WTC11 (cell line): Measurements from ENCODE around the gene MBOAT2. TPM values are rescaled to one million over a fixed set of nuclear protein-coding genes. Genes with fewer than 3 reads are reported as not detected.

Source experiments
- ATAC-seq: fragments of 200-7000 bp; cut with Tn5 transposase; 2 replicates; pipeline ENCODE4 v1.10.0; 2021; ENCODE audit warnings: mild to moderate bottlenecking, moderate library complexity
- CTCF ChIA-PET: fragments of 300-600 bp; sonication (Branson Sonifier 250); formaldehyde crosslinking; loops from one replicate; lab custom pipeline; 2021; ENCODE audit warnings: antibody characterized with exemption; lab: Charles Lee
- POLR2A ChIA-PET: fragments of 350-600 bp; sonication (Branson Sonifier 250); formaldehyde crosslinking; loops from one replicate; lab custom pipeline; 2021; ENCODE audit warnings: antibody characterized with exemption; lab: Charles Lee
- DNase-seq: peaks from one replicate; pipeline ENCODE4 v3.0.0; 2021; ENCODE audit warnings: low spot score
- H3K27ac Mint-ChIP-seq: 2 replicates; pipeline ENCODE4 v1.8.0; 2021; ENCODE audit warnings: mixed read lengths
- H3K27me3 Mint-ChIP-seq: 2 replicates; pipeline ENCODE4 v1.8.0; 2021; ENCODE audit warnings: low read depth, mild to moderate bottlenecking, moderate library complexity, mixed read lengths
- H3K36me3 Mint-ChIP-seq: 2 replicates; pipeline ENCODE4 v1.8.0; 2021; ENCODE audit warnings: mixed read lengths
- H3K4me1 Mint-ChIP-seq: 2 replicates; pipeline ENCODE4 v1.8.0; 2022; ENCODE audit warnings: mixed read lengths
- H3K4me3 Mint-ChIP-seq: 2 replicates; pipeline ENCODE4 v1.8.0; 2021; ENCODE audit warnings: mild to moderate bottlenecking, moderate library complexity, mixed read lengths
- H3K9me3 Mint-ChIP-seq: 2 replicates; pipeline ENCODE4 v1.8.0; 2021; ENCODE audit warnings: mixed read lengths
- AR ChIP-seq: fragments of 250-450 bp; sonication (Bioruptor Pico); IDR thresholded peaks from 2 replicates; pipeline ENCODE4 v1.9.0; 2021; ENCODE audit warnings: mild to moderate bottlenecking
- E2F4 ChIP-seq: sonication (generic); formaldehyde crosslinking; IDR thresholded peaks from 2 replicates; pipeline ENCODE4 v1.8.1; 2022; ENCODE audit warnings: low read depth, mild to moderate bottlenecking, moderate library complexity, missing genetic modification reagents, borderline replicate concordance
- ELF4 ChIP-seq: sonication (generic); formaldehyde crosslinking; IDR thresholded peaks from 2 replicates; pipeline ENCODE4 v1.8.1; 2022; ENCODE audit warnings: low read depth, mild to moderate bottlenecking, moderate library complexity, missing genetic modification reagents
- EMX1 ChIP-seq: fragments of 250-450 bp; sonication (Bioruptor Pico); IDR thresholded peaks from 2 replicates; pipeline ENCODE4 v1.8.0; 2021; ENCODE audit warnings: mild to moderate bottlenecking
- ERG ChIP-seq: fragments of 250-450 bp; sonication (Bioruptor Pico); IDR thresholded peaks from 2 replicates; pipeline ENCODE4 v1.8.0; 2021; ENCODE audit warnings: mild to moderate bottlenecking
- FOXP1 ChIP-seq: sonication (generic); formaldehyde crosslinking; IDR thresholded peaks from 2 replicates; pipeline ENCODE4 v1.8.0; 2022; ENCODE audit warnings: missing genetic modification reagents, mild to moderate bottlenecking, moderate library complexity, borderline replicate concordance
- FOXP4 ChIP-seq: sonication (generic); formaldehyde crosslinking; IDR thresholded peaks from 2 replicates; pipeline ENCODE4 v1.8.0; 2022; ENCODE audit warnings: mild to moderate bottlenecking, missing genetic modification reagents
- MXD4 ChIP-seq: fragments of 250-450 bp; sonication (Bioruptor Pico); IDR thresholded peaks from 2 replicates; pipeline ENCODE4 v1.8.0; 2021; ENCODE audit warnings: mild to moderate bottlenecking, moderate library complexity, borderline replicate concordance
- PREB ChIP-seq: sonication (generic); formaldehyde crosslinking; IDR thresholded peaks from 2 replicates; pipeline ENCODE4 v1.8.1; 2022; ENCODE audit warnings: mild to moderate bottlenecking, missing genetic modification reagents, moderate library complexity, borderline replicate concordance
- SMAD4 ChIP-seq: sonication (generic); formaldehyde crosslinking; IDR thresholded peaks from 2 replicates; pipeline ENCODE4 v1.8.0; 2022; ENCODE audit warnings: mild to moderate bottlenecking, missing genetic modification reagents
- SOX15 ChIP-seq: fragments of 250-450 bp; sonication (Bioruptor Pico); IDR thresholded peaks from 2 replicates; pipeline ENCODE4 v1.9.0; 2021; ENCODE audit warnings: mild to moderate bottlenecking
- SP1 ChIP-seq: sonication (generic); formaldehyde crosslinking; conservative IDR thresholded peaks from 2 replicates; pipeline ENCODE4 v1.8.1; 2022; ENCODE audit warnings: missing genetic modification reagents
- ZBTB21 ChIP-seq: sonication (generic); formaldehyde crosslinking; IDR thresholded peaks from 2 replicates; pipeline ENCODE4 v1.8.1; 2023; ENCODE audit warnings: mild to moderate bottlenecking, missing genetic modification reagents, borderline replicate concordance
- ZNF423 ChIP-seq: fragments of 250-450 bp; sonication (Bioruptor Pico); IDR thresholded peaks from 2 replicates; pipeline ENCODE4 v2.1.2; 2022; ENCODE audit warnings: mild to moderate bottlenecking, moderate library complexity
- ZNF512 ChIP-seq: sonication (generic); formaldehyde crosslinking; IDR thresholded peaks from 2 replicates; pipeline ENCODE4 v1.8.1; 2022; ENCODE audit warnings: missing genetic modification reagents, borderline replicate concordance
- total RNA-seq: library from RNA; stranded (reverse); gene quantifications from 3 replicates; pipeline ENCODE4 v1.2.3, GENCODE V29; 2021

Gene MBOAT2
- total RNA-seq, 1 experiment from 2014 or later = 24.7 TPM

- TF ChIP-seq EMX1 (CRISPR knock-in tag) = no peak
- TF ChIP-seq, all 79 proteins: peak for 0
Measured at GRCh38 chr2:8806885-8807704, 196.4 kb downstream of the MBOAT2 start (continued).

GRCh38 chr2:8805278-8806210, 197.9 kb downstream of the MBOAT2 start:
- ATAC-seq (no peak), DNase-seq (no peak)
- Mint-ChIP-seq H3K9me3 (no peaks in the 10 kb centered on the region), H3K27ac (no peak overlapping the region), H3K4me1 (no peaks in the 10 kb centered on the region), H3K36me3 (peaks cover 8% of the 10 kb centered on the region), H3K27me3 (no peaks in the 10 kb centered on the region), H3K4me3 (no peak overlapping the region)
- CTCF ChIA-PET = no interaction called here
- no peak for TF ChIP-seq ZBTB21 (CRISPR knock-in tag)
- POLR2A ChIA-PET = no interaction called here

- DNase-seq (no peak), ATAC-seq (no peak)
- no peaks in the 10 kb centered on the region for H3K4me1 Mint-ChIP-seq
- H3K27me3 Mint-ChIP-seq = no peaks in the 10 kb centered on the region
- H3K36me3 Mint-ChIP-seq = peaks cover 8% of the 10 kb centered on the region
- H3K4me3 Mint-ChIP-seq = no peak overlapping the region
- TF ChIP-seq FOXP4 (CRISPR knock-in tag) (no peak), ZNF512 (no peak), AR (CRISPR knock-in tag) (no peak), MXD4 (CRISPR knock-in tag) (no peak), ERG (CRISPR knock-in tag) (no peak), ELF4 (CRISPR knock-in tag) (no peak), ZNF423 (CRISPR knock-in tag) (no peak), E2F4 (CRISPR knock-in tag) (no peak), SP1 (CRISPR knock-in tag) (no peak), SOX15 (no peak), FOXP1 (no peak), PREB (no peak), SMAD4 (CRISPR knock-in tag) (no peak)
- TF ChIP-seq, all 79 proteins: peak for 0
- ChIA-PET CTCF (no interaction called here), POLR2A (no interaction called here)
- Mint-ChIP-seq H3K27ac (no peak overlapping the region), H3K9me3 (no peaks in the 10 kb centered on the region)
Measured at GRCh38 chr2:8803658-8804379, 199.7 kb downstream of the MBOAT2 start.
